SIG-M5 treated with dmso at 0.1 percent for 504 hours (cell line): ENCODE data around the gene OSBPL2.

Experiments
- DNase-seq: peaks from one replicate; lab custom pipeline; 2025; ENCODE audit not compliant: unreplicated experiment; lab: John Stamatoyannopoulos, UW

OSBPL2 gene

GRCh38 chr20:62237801-62238568 is at the start of gene OSBPL2:
Gene OSBPL2, plus strand, starts transcription at chr20:62238521. Its CDS starts 17,664 bp downstream, at chr20:62256185.
- DNase-seq = peak; percentile 99

- DNase-seq = no peak
Measured at GRCh38 chr20:62190639-62191411, 47.5 kb upstream of the OSBPL2 start.

- DNase-seq = no peak
Measured at GRCh38 chr20:62191781-62192559, 46.4 kb upstream of the OSBPL2 start.

DNA sequence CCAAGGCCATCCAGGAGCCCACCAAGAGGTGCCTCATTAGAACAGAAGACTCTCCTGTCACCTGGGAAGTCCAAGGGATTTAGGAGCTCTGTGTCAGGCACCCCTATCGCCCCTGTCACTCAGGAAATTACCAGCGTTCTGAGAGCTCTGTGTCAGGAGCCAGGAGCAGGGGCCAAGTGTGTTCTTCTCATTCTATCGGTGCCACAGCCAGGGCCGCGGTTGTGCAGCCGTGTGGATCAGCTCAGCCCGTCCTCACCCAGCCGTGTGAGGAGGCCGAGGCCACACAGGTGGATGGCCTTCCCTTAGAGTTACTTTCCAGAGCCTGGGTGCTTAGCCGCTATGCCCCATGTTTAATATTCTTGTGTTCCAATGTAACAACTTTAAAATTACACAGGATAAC is 45.7 kb upstream of the OSBPL2 start:
- DNase-seq = no peak

DNA sequence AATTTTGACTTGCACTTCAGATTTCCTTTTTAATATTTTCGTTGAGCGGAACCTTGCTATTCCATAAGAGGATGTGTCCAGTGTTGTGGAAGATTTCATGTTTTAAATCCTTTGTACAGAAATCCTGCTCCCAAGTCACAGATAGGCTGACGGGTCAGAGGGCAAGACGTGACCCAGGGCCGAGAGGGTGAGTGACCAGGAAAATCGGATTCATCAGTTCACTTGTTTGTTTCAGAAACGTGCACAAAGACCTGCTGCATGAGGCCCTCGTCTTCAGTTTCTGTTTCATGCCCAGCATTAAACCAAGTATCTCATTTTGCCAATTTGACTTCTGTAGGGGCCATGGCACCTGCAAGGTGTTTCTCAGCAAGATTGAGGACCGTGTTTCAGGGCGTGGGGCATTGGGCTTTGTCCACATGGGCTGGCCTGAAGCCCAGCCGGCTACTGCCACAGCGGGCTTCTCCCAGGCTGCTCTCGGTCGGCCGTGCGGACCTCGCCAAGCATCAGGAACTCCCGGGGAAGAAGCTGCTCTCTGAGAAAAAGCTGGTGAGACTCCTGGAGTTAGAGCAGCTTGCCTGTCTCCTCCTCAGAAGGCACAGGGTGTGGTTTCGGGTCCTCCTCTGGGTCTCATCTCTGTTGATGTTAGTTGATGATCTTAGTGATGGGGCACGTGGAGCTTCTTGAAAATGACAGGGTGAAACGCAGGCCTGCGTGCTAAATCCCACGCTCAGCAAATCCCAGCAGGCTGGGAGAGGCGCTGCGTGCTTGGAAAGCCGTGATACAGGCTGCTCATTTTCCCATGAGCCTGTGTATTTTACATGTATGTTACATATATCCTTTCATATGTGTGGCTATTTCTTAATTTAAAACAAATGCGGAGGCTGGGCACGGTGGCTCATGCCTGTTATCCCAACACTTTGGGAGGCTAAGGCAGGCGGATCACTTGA is 45.0 kb upstream of the OSBPL2 start:
- DNase-seq = no peak

- no peak for DNase-seq
Measured at GRCh38 chr20:62195075-62195405, 43.3 kb upstream of the OSBPL2 start.

DNA sequence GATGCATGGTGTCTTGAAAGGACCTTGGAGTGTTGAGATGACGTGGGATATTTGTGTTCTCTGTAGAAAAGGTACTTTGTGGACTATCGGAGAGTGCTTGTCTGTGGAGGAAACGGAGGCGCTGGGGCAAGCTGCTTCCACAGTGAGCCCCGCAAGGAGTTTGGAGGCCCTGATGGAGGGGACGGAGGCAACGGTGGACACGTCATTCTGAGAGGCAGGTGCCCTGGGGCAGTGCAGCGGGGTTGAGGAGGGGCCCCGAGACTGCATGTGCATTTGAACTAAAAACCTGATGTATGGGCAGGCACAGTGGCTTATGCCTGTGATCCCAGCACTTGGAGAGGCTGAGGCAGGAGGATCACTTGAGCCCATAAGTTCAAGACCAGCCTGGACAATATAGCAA is 42.6 kb upstream of the OSBPL2 start:
- no peak for DNase-seq

DNA sequence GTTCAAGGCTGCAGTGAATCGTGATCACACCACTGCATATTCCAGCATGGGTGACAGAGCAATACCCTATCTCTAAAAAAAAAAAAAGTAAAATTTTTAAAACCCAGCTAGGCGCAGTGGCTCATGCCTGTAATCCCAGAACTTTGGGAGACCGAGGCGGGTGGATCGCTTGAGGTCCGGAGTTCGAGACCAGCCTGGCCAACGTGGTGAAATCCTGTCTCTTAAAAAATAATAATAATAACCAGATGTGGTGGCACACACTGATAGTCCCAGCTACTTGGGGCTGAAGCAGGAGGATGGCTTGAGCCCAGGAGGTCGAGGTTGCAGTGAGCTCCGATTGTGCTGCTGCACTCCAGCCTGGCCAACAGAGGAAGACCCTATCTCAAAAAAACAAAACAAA is 42.0 kb upstream of the OSBPL2 start:
- DNase-seq = no peak

- DNase-seq = no peak
Measured at GRCh38 chr20:62197311-62197710, 41.0 kb upstream of the OSBPL2 start.

DNA sequence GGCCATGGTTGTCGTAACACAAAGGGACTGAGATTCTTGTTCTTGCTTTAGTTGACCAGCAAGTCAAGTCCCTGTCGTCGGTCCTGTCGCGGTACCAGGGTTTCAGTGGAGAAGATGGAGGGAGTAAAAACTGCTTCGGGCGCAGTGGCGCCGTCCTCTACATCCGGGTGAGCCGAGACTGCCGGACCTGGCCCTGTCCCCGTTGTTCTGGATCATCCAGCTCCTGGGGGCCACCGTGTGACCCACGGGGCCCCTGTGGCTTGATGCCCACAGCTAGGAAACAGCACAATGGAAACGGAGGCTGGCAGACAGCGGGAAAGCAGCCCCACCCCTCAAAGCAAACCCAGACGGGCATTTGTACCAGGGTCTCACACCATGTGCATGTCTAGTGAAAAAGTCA is 40.5 kb upstream of the OSBPL2 start:
- DNase-seq = no peak

- no peak for DNase-seq
Measured at GRCh38 chr20:62198496-62198895, 39.8 kb upstream of the OSBPL2 start.

DNA sequence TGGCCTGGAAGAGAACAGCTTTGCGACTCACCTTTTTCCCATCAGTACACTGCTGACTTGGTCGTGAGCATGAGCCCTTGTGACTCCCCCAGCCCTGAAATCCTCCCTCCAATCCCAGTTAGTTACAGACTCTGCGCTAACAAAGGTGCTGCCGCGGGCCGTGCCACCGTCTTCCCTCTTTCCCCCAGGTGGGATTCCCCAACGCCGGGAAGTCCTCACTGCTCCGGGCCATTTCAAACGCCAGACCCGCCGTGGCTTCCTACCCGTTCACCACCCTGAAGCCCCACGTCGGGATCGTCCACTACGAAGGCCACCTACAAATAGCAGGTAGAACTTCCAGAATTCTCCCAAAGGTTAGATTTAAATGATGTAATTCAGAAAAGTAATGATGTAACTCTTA is 39.4 kb upstream of the OSBPL2 start:
- no peak for DNase-seq

DNA sequence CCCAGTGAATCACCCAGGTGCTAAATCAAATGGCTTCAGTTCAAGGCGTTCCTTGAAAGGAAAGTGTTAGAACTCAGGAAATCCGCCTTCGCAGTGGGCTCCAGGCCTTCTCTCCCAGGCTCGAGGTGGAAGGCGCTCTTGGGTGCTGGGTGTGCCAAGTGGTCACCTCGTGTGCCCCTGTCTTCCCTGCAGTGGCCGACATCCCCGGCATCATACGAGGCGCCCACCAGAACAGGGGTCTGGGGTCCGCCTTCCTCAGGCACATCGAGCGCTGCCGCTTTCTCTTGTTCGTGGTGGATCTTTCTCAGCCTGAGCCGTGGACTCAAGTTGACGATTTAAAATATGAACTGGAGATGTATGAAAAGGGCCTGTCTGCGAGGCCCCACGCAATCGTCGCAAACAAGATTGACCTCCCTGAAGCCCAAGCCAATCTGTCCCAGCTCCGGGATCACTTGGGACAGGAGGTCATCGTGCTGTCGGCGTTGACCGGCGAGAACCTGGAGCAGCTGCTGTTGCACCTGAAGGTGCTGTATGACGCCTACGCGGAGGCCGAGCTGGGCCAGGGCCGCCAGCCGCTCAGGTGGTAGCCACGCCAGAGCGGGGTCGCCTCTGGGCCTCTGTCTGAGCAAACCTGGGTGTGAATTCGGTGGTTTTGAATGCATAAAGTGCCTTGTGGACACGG is 37.7 kb upstream of the OSBPL2 start:
- DNase-seq = no peak

DNA sequence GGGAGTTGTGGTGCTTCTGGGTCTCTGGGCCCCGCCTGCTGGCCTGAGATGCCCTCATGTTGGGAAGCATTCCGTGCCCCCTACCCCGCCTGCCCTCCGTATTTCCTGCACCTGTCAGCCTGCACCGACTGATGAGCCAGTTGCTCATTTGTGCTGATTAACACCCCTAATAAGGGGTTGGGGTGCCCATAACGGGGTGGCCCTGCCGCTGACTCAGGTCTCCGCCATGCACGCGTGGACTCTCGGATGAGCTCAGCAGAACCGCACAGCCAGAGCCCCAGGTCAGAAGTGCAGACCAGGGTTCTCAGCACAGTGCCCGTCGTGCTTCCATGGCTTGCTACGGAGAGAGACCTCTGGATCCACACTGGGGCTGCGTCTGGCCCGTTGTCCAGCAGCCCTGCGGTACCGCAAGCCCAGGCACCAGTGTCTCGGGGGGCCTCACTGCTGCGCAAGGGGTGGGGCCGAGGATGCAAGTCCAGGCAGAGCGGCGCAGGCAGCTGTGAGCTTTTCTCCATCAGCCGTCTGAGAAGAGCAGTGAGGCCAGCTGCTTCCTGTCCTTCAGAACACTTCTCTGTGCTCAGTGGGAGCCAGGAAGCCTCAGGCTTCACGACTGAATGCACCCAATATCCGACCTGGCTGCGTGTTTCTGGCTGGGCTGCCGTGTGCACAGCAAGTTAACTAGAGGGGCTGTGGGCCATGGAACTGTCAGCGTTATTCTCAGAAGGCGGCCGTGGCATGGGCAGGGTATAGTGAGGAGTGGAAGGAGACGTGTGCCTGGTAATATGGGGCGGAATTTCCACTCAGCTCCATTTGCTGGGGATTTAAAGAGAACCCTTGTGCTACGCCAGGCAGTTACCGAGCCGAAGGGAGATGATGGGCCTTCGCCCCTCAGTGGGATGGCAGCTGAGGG is 36.9 kb upstream of the OSBPL2 start:
- DNase-seq = no peak

DNA sequence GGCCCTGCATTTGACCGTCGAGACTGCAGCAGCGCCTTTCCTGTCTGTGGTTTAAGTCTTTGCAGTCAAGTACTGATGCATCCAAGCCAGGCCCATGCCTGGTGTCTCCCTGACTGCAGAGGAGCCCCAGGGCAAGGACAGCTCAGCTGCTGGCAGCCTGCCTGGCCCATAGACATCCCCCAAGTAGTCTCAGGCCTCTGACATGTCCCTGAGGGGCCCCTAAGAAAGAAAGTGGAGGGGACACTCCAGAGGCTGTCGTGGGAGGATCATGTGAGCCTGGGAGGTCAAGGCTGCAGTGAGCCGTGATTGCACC is 36.3 kb upstream of the OSBPL2 start:
- no peak for DNase-seq

DNA sequence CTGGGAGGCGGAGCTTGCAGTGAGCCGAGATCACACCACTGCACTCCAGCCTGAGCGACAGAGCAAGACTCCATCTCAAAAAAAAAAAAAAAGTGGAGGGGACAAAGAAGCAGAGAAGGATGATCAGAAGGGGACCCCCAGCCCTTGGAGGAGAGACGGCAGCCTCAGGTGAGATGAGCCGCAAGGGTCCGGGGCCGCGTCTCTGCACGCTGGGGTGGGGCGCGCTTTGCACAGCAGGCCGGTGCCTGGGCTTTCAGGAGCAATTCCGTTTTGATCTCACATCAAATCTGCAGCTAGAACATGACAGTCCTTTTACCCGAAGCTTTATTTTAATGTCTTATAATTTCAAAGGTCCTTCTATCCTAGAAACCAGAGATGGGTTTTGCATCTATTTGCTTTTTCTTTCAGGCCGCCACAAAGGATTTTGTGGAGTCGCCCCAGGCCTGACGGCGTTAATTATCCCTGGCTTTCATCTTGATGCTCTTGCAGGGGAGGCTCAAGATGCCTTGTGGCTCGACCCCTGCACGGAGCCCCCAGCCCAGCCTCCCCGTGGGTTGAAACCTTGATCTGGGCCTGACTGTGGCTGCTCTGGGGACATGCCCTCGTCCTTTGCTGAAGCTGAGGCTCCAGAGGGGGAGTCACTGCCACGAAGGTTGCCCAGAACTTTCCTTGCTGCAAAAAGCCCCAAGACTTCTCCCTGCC is 35.5 kb upstream of the OSBPL2 start:
- DNase-seq = no peak

- no peak for DNase-seq
Measured at GRCh38 chr20:62203378-62204030, 34.8 kb upstream of the OSBPL2 start.
